H1 (cell line): ENCODE results near the gene EFCAB6. TPM values are rescaled to one million over a fixed set of nuclear protein-coding genes. Genes with fewer than 3 reads are reported as not detected.

Experiments
- GTF2F1 ChIP-seq: IDR thresholded peaks from 2 replicates; pipeline ENCODE4 v1.6.1; 2012; ENCODE audit warnings: low read depth, low read length, improper control_type of control experiment, borderline replicate concordance
- JUND ChIP-seq: IDR thresholded peaks from 2 replicates; pipeline ENCODE4 v1.6.1; 2011; ENCODE audit warnings: mild to moderate bottlenecking, improper control_type of control experiment, low read length
- POU5F1 ChIP-seq: IDR thresholded peaks from 2 replicates; pipeline ENCODE4 v1.6.1; 2011; ENCODE audit warnings: low read depth, mild to moderate bottlenecking, low read length, moderate library complexity
- SIX5 ChIP-seq: IDR thresholded peaks from 2 replicates; pipeline ENCODE4 v1.6.1; 2011; ENCODE audit warnings: mild to moderate bottlenecking, low read depth, low read length
- polyA plus RNA-seq, 7 experiments: library from polyadenylated mRNA; depleted of rRNA in 3 of 7; stranded (reverse) in 5 of 7; unstranded in 2 of 7; fragments of >200 nt in 5 of 7; fragments of 200-250 nt in 2 of 7; gene quantifications; 1 replicate in 5 of 7; 2 replicates in 1 of 7; 4 replicates in 1 of 7; pipeline versions ENCODE4 v1.2.1 to v1.2.3, GENCODE V29; 2011 to 2013; ENCODE audit warnings: missing spikeins in 2 of 7, mixed read lengths in 2 of 7
- total RNA-seq: library from RNA; stranded (reverse); fragmentation: NEBNext Ultra II Directional; extraction: Animal tissue kit (Norgen Biotek cat#: 25700); gene quantifications from 2 replicates; pipeline ENCODE4 v1.2.1, GENCODE V29; 2021
- TF ChIP-seq, protein P1 (sequence below): IDR thresholded peaks from 2 replicates; pipeline ENCODE4 v1.6.1; 2012; ENCODE audit warnings: low read length, inconsistent platforms
- TF ChIP-seq, protein P2 (sequence below): fragments of 300-600 bp; sonication (generic); IDR thresholded peaks from 2 replicates; pipeline ENCODE4 v1.7.1; 2012; ENCODE audit warnings: low read length, moderate library complexity, mild to moderate bottlenecking, inconsistent platforms; ENCODE audit not compliant: insufficient replicate concordance
- TF ChIP-seq, protein P3 (sequence below), 3 experiments: IDR thresholded peaks; 1 replicate in 2 of 3; 2 replicates in 1 of 3; pipeline versions ENCODE4 v1.5.1 to v1.6.1; 2011; ENCODE audit warnings: low read length in 3 of 3, mild to moderate bottlenecking in 3 of 3, inconsistent platforms in 2 of 3, low read depth in 1 of 3, moderate library complexity in 1 of 3; ENCODE audit not compliant: insufficient read depth in 1 of 3; ENCODE audit errors: control extremely low read depth in 1 of 3

EFCAB6 gene
- total and polyA plus RNA-seq, 2 of the 8 experiments (the other 6 are each of a cell fraction or from before 2014, with no cell fraction given) = 0.32 to 1.7 TPM

DNA sequence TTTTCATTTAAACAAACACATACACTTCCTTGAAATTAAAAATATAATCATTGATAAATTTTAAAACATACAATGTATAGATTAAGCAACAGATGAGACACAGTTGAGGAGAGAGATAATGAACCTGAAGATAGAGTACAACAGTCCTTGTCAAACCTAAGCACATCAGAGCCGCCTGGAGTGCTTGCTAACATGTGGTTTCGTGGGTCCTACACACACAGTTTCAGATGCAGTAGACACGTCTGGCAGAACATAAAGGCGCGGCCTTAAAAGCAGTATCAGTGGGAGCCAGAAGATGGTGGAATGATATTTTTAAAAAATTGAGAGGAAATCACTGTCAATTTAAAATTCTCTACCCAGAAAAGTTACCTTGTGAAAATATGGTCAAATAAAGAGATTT, 265.9 kb downstream of the EFCAB6 start (continued):
- no peak for TF ChIP-seq GTF2F1
- no peak for TF ChIP-seq JUND
- no peak for TF ChIP-seq POU5F1
- TF ChIP-seq, protein P1, sequence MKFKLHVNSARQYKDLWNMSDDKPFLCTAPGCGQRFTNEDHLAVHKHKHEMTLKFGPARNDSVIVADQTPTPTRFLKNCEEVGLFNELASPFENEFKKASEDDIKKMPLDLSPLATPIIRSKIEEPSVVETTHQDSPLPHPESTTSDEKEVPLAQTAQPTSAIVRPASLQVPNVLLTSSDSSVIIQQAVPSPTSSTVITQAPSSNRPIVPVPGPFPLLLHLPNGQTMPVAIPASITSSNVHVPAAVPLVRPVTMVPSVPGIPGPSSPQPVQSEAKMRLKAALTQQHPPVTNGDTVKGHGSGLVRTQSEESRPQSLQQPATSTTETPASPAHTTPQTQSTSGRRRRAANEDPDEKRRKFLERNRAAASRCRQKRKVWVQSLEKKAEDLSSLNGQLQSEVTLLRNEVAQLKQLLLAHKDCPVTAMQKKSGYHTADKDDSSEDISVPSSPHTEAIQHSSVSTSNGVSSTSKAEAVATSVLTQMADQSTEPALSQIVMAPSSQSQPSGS = no peak
- TF ChIP-seq, protein P2, sequence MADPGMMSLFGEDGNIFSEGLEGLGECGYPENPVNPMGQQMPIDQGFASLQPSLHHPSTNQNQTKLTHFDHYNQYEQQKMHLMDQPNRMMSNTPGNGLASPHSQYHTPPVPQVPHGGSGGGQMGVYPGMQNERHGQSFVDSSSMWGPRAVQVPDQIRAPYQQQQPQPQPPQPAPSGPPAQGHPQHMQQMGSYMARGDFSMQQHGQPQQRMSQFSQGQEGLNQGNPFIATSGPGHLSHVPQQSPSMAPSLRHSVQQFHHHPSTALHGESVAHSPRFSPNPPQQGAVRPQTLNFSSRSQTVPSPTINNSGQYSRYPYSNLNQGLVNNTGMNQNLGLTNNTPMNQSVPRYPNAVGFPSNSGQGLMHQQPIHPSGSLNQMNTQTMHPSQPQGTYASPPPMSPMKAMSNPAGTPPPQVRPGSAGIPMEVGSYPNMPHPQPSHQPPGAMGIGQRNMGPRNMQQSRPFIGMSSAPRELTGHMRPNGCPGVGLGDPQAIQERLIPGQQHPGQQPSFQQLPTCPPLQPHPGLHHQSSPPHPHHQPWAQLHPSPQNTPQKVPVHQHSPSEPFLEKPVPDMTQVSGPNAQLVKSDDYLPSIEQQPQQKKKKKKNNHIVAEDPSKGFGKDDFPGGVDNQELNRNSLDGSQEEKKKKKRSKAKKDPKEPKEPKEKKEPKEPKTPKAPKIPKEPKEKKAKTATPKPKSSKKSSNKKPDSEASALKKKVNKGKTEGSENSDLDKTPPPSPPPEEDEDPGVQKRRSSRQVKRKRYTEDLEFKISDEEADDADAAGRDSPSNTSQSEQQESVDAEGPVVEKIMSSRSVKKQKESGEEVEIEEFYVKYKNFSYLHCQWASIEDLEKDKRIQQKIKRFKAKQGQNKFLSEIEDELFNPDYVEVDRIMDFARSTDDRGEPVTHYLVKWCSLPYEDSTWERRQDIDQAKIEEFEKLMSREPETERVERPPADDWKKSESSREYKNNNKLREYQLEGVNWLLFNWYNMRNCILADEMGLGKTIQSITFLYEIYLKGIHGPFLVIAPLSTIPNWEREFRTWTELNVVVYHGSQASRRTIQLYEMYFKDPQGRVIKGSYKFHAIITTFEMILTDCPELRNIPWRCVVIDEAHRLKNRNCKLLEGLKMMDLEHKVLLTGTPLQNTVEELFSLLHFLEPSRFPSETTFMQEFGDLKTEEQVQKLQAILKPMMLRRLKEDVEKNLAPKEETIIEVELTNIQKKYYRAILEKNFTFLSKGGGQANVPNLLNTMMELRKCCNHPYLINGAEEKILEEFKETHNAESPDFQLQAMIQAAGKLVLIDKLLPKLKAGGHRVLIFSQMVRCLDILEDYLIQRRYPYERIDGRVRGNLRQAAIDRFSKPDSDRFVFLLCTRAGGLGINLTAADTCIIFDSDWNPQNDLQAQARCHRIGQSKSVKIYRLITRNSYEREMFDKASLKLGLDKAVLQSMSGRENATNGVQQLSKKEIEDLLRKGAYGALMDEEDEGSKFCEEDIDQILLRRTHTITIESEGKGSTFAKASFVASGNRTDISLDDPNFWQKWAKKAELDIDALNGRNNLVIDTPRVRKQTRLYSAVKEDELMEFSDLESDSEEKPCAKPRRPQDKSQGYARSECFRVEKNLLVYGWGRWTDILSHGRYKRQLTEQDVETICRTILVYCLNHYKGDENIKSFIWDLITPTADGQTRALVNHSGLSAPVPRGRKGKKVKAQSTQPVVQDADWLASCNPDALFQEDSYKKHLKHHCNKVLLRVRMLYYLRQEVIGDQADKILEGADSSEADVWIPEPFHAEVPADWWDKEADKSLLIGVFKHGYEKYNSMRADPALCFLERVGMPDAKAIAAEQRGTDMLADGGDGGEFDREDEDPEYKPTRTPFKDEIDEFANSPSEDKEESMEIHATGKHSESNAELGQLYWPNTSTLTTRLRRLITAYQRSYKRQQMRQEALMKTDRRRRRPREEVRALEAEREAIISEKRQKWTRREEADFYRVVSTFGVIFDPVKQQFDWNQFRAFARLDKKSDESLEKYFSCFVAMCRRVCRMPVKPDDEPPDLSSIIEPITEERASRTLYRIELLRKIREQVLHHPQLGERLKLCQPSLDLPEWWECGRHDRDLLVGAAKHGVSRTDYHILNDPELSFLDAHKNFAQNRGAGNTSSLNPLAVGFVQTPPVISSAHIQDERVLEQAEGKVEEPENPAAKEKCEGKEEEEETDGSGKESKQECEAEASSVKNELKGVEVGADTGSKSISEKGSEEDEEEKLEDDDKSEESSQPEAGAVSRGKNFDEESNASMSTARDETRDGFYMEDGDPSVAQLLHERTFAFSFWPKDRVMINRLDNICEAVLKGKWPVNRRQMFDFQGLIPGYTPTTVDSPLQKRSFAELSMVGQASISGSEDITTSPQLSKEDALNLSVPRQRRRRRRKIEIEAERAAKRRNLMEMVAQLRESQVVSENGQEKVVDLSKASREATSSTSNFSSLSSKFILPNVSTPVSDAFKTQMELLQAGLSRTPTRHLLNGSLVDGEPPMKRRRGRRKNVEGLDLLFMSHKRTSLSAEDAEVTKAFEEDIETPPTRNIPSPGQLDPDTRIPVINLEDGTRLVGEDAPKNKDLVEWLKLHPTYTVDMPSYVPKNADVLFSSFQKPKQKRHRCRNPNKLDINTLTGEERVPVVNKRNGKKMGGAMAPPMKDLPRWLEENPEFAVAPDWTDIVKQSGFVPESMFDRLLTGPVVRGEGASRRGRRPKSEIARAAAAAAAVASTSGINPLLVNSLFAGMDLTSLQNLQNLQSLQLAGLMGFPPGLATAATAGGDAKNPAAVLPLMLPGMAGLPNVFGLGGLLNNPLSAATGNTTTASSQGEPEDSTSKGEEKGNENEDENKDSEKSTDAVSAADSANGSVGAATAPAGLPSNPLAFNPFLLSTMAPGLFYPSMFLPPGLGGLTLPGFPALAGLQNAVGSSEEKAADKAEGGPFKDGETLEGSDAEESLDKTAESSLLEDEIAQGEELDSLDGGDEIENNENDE = no peak
- TF ChIP-seq SIX5 = no peak
- TF ChIP-seq, protein P3, sequence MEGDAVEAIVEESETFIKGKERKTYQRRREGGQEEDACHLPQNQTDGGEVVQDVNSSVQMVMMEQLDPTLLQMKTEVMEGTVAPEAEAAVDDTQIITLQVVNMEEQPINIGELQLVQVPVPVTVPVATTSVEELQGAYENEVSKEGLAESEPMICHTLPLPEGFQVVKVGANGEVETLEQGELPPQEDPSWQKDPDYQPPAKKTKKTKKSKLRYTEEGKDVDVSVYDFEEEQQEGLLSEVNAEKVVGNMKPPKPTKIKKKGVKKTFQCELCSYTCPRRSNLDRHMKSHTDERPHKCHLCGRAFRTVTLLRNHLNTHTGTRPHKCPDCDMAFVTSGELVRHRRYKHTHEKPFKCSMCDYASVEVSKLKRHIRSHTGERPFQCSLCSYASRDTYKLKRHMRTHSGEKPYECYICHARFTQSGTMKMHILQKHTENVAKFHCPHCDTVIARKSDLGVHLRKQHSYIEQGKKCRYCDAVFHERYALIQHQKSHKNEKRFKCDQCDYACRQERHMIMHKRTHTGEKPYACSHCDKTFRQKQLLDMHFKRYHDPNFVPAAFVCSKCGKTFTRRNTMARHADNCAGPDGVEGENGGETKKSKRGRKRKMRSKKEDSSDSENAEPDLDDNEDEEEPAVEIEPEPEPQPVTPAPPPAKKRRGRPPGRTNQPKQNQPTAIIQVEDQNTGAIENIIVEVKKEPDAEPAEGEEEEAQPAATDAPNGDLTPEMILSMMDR (IDR thresholded peaks at IDR 0.05; ENCODE audit: control extremely low read depth in 1 of 3, insufficient read depth in 1 of 3, low read depth in 1 of 3, low read length in 3 of 3) = no peak
